HG03045 (cell line): ENCODE results near the gene TSEN15.

ENCODE experiments used
- ATAC-seq: cut with Tn5 transposase; IDR thresholded peaks from one replicate; pipeline ENCODE4 v1.9.1; 2021; ENCODE audit warnings: mild to moderate bottlenecking, moderate library complexity; ENCODE audit not compliant: unreplicated experiment

The TSEN15 gene

GRCh38 chr1:184052194-184052559 lies 647 bp downstream of the TSEN15 start:
- no peak for ATAC-seq

GRCh38 chr1:184052750-184053149 lies 1.2 kb downstream of the TSEN15 start:
- ATAC-seq: no peak

- no peak for ATAC-seq
Measured at GRCh38 chr1:184053881-184054280, 2.4 kb downstream of the TSEN15 start.

- no peak for ATAC-seq
Measured at GRCh38 chr1:184056921-184057555, 5.5 kb downstream of the TSEN15 start.

- no peak for ATAC-seq
Measured at GRCh38 chr1:184059887-184060286, 8.4 kb downstream of the TSEN15 start.

GRCh38 chr1:184060316-184060715 lies 8.8 kb downstream of the TSEN15 start:
- no peak for ATAC-seq

- no peak for ATAC-seq
Measured at GRCh38 chr1:184061396-184062003, 10.0 kb downstream of the TSEN15 start.

- no peak for ATAC-seq
Measured at GRCh38 chr1:184062640-184063286, 11.2 kb downstream of the TSEN15 start.

- ATAC-seq: no peak
Measured at GRCh38 chr1:184065559-184065958, 14.0 kb downstream of the TSEN15 start.

GRCh38 chr1:184068354-184068753 lies 16.8 kb downstream of the TSEN15 start:
- ATAC-seq: no peak

- no peak for ATAC-seq
Measured at GRCh38 chr1:184069675-184070074, 18.1 kb downstream of the TSEN15 start.

GRCh38 chr1:184072376-184072775 lies 20.8 kb downstream of the TSEN15 start:
- ATAC-seq: no peak

GRCh38 chr1:184074383-184074782 lies 22.9 kb downstream of the TSEN15 start:
- no peak for ATAC-seq

GRCh38 chr1:184075055-184076029 lies 23.8 kb downstream of the TSEN15 start:
- ATAC-seq: no peak

- no peak for ATAC-seq
Measured at GRCh38 chr1:184078564-184079249, 27.2 kb downstream of the TSEN15 start.

- ATAC-seq: no peak
Measured at GRCh38 chr1:184080309-184080708, 28.8 kb downstream of the TSEN15 start.

GRCh38 chr1:184082541-184083415 lies 31.2 kb downstream of the TSEN15 start:
- no peak for ATAC-seq

GRCh38 chr1:184085667-184086066 lies 34.1 kb downstream of the TSEN15 start:
- ATAC-seq: no peak

- ATAC-seq: no peak
Measured at GRCh38 chr1:184088037-184088436, 36.5 kb downstream of the TSEN15 start.

- no peak for ATAC-seq
Measured at GRCh38 chr1:184093071-184093470, 41.5 kb downstream of the TSEN15 start.
